Activated B cell treated with CpG ODN at 0.5 μM for 24 hours (primary cell): ENCODE measurements around the gene NBPF26. TPM values are rescaled to one million over a fixed set of nuclear protein-coding genes. Genes with fewer than 3 reads are reported as not detected.
"Not testable (repeated sequence)": the region's sequence is repeated elsewhere in the genome, so short reads cannot be mapped to it uniquely, and the experiment has no call there.

Source experiments
- ATAC-seq: fragments of 200-7000 bp; cut with Tn5 transposase; one replicate; pipeline ENCODE4 v1.10.0; 2021; ENCODE audit warnings: low read depth, mild to moderate bottlenecking, moderate library complexity
- CTCF ChIA-PET: fragments of 350-600 bp; sonication (Branson Sonifier 250); formaldehyde crosslinking; loops from one replicate; lab custom pipeline; 2021; ENCODE audit warnings: antibody characterized with exemption; lab: Charles Lee
- POLR2A ChIA-PET: fragments of 350-600 bp; sonication (Branson Sonifier 250); formaldehyde crosslinking; loops from one replicate; lab custom pipeline; 2021; ENCODE audit warnings: antibody characterized with exemption; lab: Charles Lee
- DNase-seq: peaks from one replicate; pipeline ENCODE4 v3.0.0; 2022
- H3K27ac Mint-ChIP-seq: one replicate; pipeline ENCODE4 v1.8.0; 2020; ENCODE audit warnings: mixed read lengths
- H3K27me3 Mint-ChIP-seq: one replicate; pipeline ENCODE4 v1.8.0; 2021; ENCODE audit warnings: mixed read lengths
- H3K36me3 Mint-ChIP-seq: one replicate; pipeline ENCODE4 v1.8.0; 2021; ENCODE audit warnings: low read depth, mixed read lengths
- H3K4me1 Mint-ChIP-seq: one replicate; pipeline ENCODE4 v1.8.0; 2021; ENCODE audit warnings: mixed read lengths
- H3K4me3 Mint-ChIP-seq: one replicate; pipeline ENCODE4 v1.8.0; 2020; ENCODE audit warnings: mild to moderate bottlenecking, mixed read lengths
- H3K9me3 Mint-ChIP-seq: one replicate; pipeline ENCODE4 v1.8.0; 2020; ENCODE audit warnings: mixed read lengths
- intact Hi-C: fragments of 100-400 bp; cut with micrococcal nuclease; formaldehyde crosslinking; loops from one replicate; pipeline ENCODE4 v1.15.1; 2024
- total RNA-seq: library from RNA; stranded (reverse); gene quantifications from 2 replicates; pipeline ENCODE4 v1.2.3, GENCODE V29; 2022

NBPF26 gene
- total RNA-seq, 1 donor from 2014 or later = 20.6 TPM

DNA sequence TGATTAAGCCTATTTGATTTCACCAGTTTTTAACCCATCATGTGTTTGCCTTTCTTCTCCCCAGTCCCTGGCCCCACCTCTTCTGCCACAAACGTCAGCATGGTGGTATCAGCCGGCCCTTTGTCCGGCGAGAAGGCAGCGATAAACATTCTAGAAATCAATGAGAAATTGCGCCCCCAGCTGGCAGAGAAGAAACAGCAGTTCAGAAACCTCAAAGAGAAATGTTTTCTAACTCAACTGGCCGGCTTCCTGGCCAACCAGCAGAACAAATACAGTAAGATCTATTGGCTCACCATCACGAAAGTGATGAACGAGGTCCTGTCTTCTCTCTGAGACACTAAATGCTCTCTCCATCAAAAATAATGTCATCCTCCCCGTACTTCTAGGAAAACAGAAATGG, 88.1 kb downstream of the NBPF26 start:
- H3K36me3 Mint-ChIP-seq, H3K9me3 Mint-ChIP-seq, intact Hi-C loops, H3K27me3 Mint-ChIP-seq, DNase-seq, H3K27ac Mint-ChIP-seq, ATAC-seq, H3K4me3 Mint-ChIP-seq, CTCF ChIA-PET, POLR2A ChIA-PET, H3K4me1 Mint-ChIP-seq: not testable (repeated sequence)

GRCh38 chr1:120825051-120825450, 101.3 kb downstream of the NBPF26 start:
- H3K4me3 Mint-ChIP-seq, H3K9me3 Mint-ChIP-seq, H3K27me3 Mint-ChIP-seq, H3K36me3 Mint-ChIP-seq, intact Hi-C loops, POLR2A ChIA-PET, CTCF ChIA-PET, H3K27ac Mint-ChIP-seq, DNase-seq, ATAC-seq, H3K4me1 Mint-ChIP-seq: not testable (repeated sequence)

DNA sequence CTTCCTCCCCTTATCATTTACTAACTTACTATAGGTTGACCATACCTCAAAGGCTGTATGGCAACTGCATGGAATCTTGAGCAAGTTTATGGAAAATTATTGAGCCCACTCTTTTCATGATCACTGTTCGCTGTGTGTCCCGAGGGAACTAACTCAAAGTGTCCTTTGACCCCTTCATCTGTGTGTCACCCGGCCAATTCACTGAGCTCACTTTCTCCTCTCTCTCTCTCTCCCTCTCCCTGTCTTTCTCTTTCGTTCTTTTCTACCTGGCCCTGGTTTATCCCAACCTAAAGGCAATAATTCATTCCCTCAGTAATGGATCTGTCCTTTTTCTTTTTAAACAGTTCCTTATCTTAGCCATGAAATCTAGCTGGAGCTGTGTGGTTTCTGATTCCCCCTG, 102.9 kb downstream of the NBPF26 start:
- H3K27me3 Mint-ChIP-seq, H3K36me3 Mint-ChIP-seq, POLR2A ChIA-PET, H3K4me1 Mint-ChIP-seq, DNase-seq, H3K4me3 Mint-ChIP-seq, CTCF ChIA-PET, intact Hi-C loops, H3K9me3 Mint-ChIP-seq, H3K27ac Mint-ChIP-seq, ATAC-seq: not testable (repeated sequence)

GRCh38 chr1:120844186-120844944, 120.6 kb downstream of the NBPF26 start:
- peak; percentile 76 for DNase-seq
- H3K36me3 Mint-ChIP-seq, H3K9me3 Mint-ChIP-seq, POLR2A ChIA-PET, ATAC-seq, H3K4me1 Mint-ChIP-seq, intact Hi-C loops, H3K27me3 Mint-ChIP-seq, CTCF ChIA-PET: not testable (repeated sequence)
- H3K4me3 Mint-ChIP-seq = peak overlapping the region; percentile 93
- H3K27ac Mint-ChIP-seq = peak overlapping the region; percentile 98

DNA sequence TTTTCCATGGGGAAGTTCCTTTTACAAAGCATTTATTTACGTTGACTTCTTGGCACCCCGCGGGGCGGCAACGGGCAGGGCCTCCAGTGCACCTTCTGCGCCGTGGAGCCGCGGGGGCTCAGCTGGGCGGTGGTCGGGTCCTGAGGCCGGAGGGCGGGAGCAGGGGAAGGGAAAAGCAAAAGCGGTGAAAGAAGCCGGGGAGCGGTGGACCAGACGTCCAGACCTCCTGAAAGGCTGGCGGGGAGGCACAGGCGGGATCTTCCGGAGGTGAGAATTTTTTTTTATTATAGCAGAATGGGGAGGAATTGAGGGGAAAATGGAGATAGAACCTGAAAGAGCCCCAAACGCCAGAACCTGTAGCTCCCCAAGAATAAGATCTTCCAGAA, 121.2 kb downstream of the NBPF26 start:
- H3K36me3 Mint-ChIP-seq, ATAC-seq, POLR2A ChIA-PET, H3K27me3 Mint-ChIP-seq, intact Hi-C loops, H3K4me1 Mint-ChIP-seq, H3K9me3 Mint-ChIP-seq, CTCF ChIA-PET, DNase-seq: not testable (repeated sequence)
- Mint-ChIP-seq H3K4me3 (peak overlapping the region; percentile 93), H3K27ac (peak overlapping the region; percentile 63)

GRCh38 chr1:120849400-120850286, 125.9 kb downstream of the NBPF26 start:
- H3K4me3 Mint-ChIP-seq = peak overlapping the region; percentile 64
- H3K4me1 Mint-ChIP-seq = peaks cover 13% of the 10 kb centered on the region
- H3K27me3 Mint-ChIP-seq, CTCF ChIA-PET, H3K36me3 Mint-ChIP-seq, H3K9me3 Mint-ChIP-seq: not testable (repeated sequence)
- POLR2A ChIA-PET = interaction anchor here (1.3 kb wide), 1 partner anchor 93 kb away, joined by 51 read pairs; no protein-coding TSS in a partner anchor
- intact Hi-C loops = loop anchor here (10.0 kb wide), 1 partner anchor 95 kb away; no protein-coding TSS in a partner anchor
- DNase-seq = peak; percentile 16
- peak; percentile 5 for ATAC-seq
- peak overlapping the region; percentile 98 for H3K27ac Mint-ChIP-seq

GRCh38 chr1:120850287-120850536, 126.5 kb downstream of the NBPF26 start:
- intact Hi-C loops = loop anchor here (10.0 kb wide), 1 partner anchor 95 kb away; no protein-coding TSS in a partner anchor
- H3K27me3 Mint-ChIP-seq, H3K9me3 Mint-ChIP-seq, DNase-seq, CTCF ChIA-PET, H3K36me3 Mint-ChIP-seq, ATAC-seq: not testable (repeated sequence)
- POLR2A ChIA-PET = interaction anchor here (1.0 to 1.3 kb wide), 2 partner anchors 92 to 495 kb away, joined by 10 to 51 read pairs; no protein-coding TSS in a partner anchor
- Mint-ChIP-seq H3K4me1 (peaks cover 13% of the 10 kb centered on the region), H3K4me3 (peak overlapping the region; percentile 79), H3K27ac (peak overlapping the region; percentile 98)

DNA sequence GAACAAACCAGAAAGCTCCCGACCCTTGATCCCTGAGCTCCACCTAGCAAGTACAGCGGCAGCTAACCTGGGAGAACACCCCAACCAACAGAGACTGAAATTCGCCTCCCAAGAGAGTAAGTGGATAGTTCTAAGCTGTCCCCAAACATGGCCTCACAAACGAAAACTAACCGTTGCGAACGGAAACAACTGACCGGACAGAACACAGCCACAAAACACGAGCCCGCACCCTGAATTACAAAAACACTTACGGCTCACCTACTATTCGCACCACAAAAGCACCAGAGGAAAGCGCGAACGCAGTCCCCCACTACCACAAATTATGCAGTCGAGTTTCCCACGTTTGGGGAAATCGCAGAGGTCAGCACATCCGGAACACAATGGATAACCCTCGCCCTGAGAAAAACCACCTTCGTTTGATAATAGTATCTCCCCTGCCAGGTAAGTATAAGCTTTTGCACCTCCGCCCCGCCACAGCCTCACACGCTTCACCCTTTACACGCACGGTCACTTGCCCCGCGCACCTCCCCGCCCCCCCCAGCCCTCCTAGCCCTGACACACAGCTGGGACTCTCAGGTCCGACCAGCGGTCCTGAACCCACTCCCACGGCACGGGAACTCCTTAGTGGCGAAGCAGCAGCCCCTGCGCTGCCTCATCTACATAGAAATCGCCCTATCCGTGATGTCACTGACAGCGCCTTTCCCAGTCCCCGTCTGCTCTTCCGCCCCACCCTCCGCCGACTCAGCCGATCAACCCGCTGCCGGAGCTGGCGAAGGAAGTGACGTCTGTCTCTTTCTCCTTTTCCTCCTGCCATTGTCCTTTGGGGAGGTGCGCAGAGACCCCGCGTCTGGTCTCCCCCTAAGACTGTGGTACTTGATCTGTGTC, 127.0 kb downstream of the NBPF26 start:
- Mint-ChIP-seq H3K27ac (peak overlapping the region; percentile 98), H3K4me3 (peak overlapping the region; percentile 79), H3K4me1 (peaks cover 13% of the 10 kb centered on the region)
- H3K36me3 Mint-ChIP-seq, H3K9me3 Mint-ChIP-seq, H3K27me3 Mint-ChIP-seq, CTCF ChIA-PET: not testable (repeated sequence)
- DNase-seq = peak; percentile 73
- intact Hi-C loops = loop anchor here (10.0 kb wide), 1 partner anchor 94 kb away; no protein-coding TSS in a partner anchor
- POLR2A ChIA-PET = interaction anchor here (0.6 to 1.3 kb wide), 5 partner anchors 63 to 669 kb away, joined by 3 to 51 read pairs (median 5); no protein-coding TSS in a partner anchor
- ATAC-seq = peak; percentile 73

DNA sequence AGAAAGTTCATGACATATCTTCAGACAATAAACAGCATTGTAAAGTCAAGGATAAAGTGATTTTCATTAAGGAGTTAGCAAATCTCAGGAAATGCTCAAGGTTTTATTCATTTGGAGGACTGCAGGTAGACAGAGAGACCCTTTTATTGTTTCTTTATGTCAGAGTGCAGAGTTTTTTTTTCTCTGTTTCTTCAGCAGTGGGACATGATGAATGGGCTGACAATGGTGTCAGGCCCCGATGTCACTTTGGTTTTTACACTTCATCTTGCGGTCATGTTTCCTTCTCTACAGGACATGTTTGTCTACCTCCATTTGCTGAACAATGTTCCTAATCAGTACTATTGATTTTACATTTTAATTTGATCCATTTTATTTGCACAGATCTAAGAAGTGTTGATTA, 134.4 kb downstream of the NBPF26 start:
- H3K9me3 Mint-ChIP-seq, H3K4me1 Mint-ChIP-seq, ATAC-seq, POLR2A ChIA-PET, CTCF ChIA-PET, H3K27ac Mint-ChIP-seq, H3K4me3 Mint-ChIP-seq, H3K36me3 Mint-ChIP-seq, H3K27me3 Mint-ChIP-seq, DNase-seq: not testable (repeated sequence)
- intact Hi-C loops = loop anchor here (10.0 kb wide), 1 partner anchor 87 kb away; no protein-coding TSS in a partner anchor

- ATAC-seq, H3K4me1 Mint-ChIP-seq, DNase-seq, H3K4me3 Mint-ChIP-seq, H3K36me3 Mint-ChIP-seq, POLR2A ChIA-PET, CTCF ChIA-PET, H3K27me3 Mint-ChIP-seq, H3K27ac Mint-ChIP-seq, H3K9me3 Mint-ChIP-seq: not testable (repeated sequence)
- intact Hi-C loops = loop anchor here (10.0 kb wide), 1 partner anchor 85 kb away; no protein-coding TSS in a partner anchor
Measured at GRCh38 chr1:120859615-120860234, 136.0 kb downstream of the NBPF26 start.

- H3K27me3 Mint-ChIP-seq = not testable (repeated sequence)
Measured at GRCh38 chr1:120878206-120878605, 154.5 kb downstream of the NBPF26 start.

More at GRCh38 chr1:120878206-120878605, 154.5 kb downstream of the NBPF26 start:
- intact Hi-C loops, CTCF ChIA-PET, DNase-seq, H3K36me3 Mint-ChIP-seq, POLR2A ChIA-PET, H3K9me3 Mint-ChIP-seq, ATAC-seq, H3K4me1 Mint-ChIP-seq, H3K4me3 Mint-ChIP-seq, H3K27ac Mint-ChIP-seq: not testable (repeated sequence)
